Head of caudate nucleus (tissue), 42 donors: Measurements from ENCODE around the gene CREB3L4.

Source experiments
- DNase-seq, 42 donors: peaks; one replicate each; pipeline versions ENCODE4 v3.0.0 to v3.0.0-alpha.2; 2020 to 2021; ENCODE audit warnings: mixed read lengths in 7 of 42
- intact Hi-C: fragments of 100-400 bp; cut with DNase I; formaldehyde crosslinking; loops from one replicate; pipeline ENCODE4 v1.15.0; 2022

The CREB3L4 gene

GRCh38 chr1:153967107-153967999, at the start of gene CREB3L4:
CREB3L4 (plus strand) TSS chr1:153967902; CDS start chr1:153968526, 624 bp downstream.
- peak; percentile 84 to 97 (median 93) for DNase-seq
- intact Hi-C loops = no loop called here

GRCh38 chr1:153919876-153920852, 47.5 kb upstream of the CREB3L4 start:
- peak in 6 of 42 donors; percentile 19 to 58 (median 28) for DNase-seq
- intact Hi-C loops = loop anchor here (5.0 kb wide), 1 partner anchor 98 kb away; no protein-coding TSS in a partner anchor

GRCh38 chr1:153921080-153921802, 46.5 kb upstream of the CREB3L4 start:
- intact Hi-C loops = loop anchor here (5.0 kb wide), 1 partner anchor 99 kb away; no protein-coding TSS in a partner anchor

GRCh38 chr1:153921803-153922075, 46.0 kb upstream of the CREB3L4 start:
- DNase-seq = peak in 21 of 42 donors; percentile 7 to 54 (median 28)
- intact Hi-C loops = loop anchor here (2.0 to 5.0 kb wide), 2 partner anchors 25 to 99 kb away; partner anchors contain the start of gene DENND4B

More at GRCh38 chr1:153921080-153921802, 46.5 kb upstream of the CREB3L4 start:
- DNase-seq = no peak

GRCh38 chr1:153922076-153922971, 45.4 kb upstream of the CREB3L4 start:
- intact Hi-C loops = loop anchor here (2.0 to 5.0 kb wide), 2 partner anchors 24 to 100 kb away; partner anchors contain the start of gene DENND4B
- peak in 39 of 42 donors; percentile 12 to 77 (median 51) for DNase-seq

- DNase-seq = peak; percentile 96 to 100 (median 99)
- intact Hi-C loops = loop anchor here (2.0 to 5.0 kb wide), 2 partner anchors 24 to 101 kb away; partner anchors contain the start of gene DENND4B
Observed at GRCh38 chr1:153922972-153923925, 44.5 kb upstream of the CREB3L4 start, which contains the start of gene GATAD2B. GATAD2B (minus strand) TSS chr1:153922972; CDS start chr1:153828347, 94,625 bp downstream.

GRCh38 chr1:153926405-153926804, 41.3 kb upstream of the CREB3L4 start:
- intact Hi-C loops = no loop called here
- DNase-seq = no peak

- peak in 3 of 42 donors; percentile 8 to 9 (median 8) for DNase-seq
- intact Hi-C loops = no loop called here
Observed at GRCh38 chr1:153928245-153928644, 39.5 kb upstream of the CREB3L4 start.

GRCh38 chr1:153928791-153929341, 38.8 kb upstream of the CREB3L4 start:
- intact Hi-C loops = no loop called here
- DNase-seq = peak; percentile 49 to 92 (median 80)

- intact Hi-C loops = no loop called here
- peak in 2 of 42 donors; percentile 30 to 48 for DNase-seq
Observed at GRCh38 chr1:153929426-153929825, 38.3 kb upstream of the CREB3L4 start.

GRCh38 chr1:153929981-153930948, 37.4 kb upstream of the CREB3L4 start:
- intact Hi-C loops = no loop called here
- DNase-seq = peak in 5 of 42 donors; percentile 21 to 61 (median 30)

- intact Hi-C loops = no loop called here
- DNase-seq = no peak
Observed at GRCh38 chr1:153932156-153933131, 35.3 kb upstream of the CREB3L4 start.

GRCh38 chr1:153933430-153933829, 34.3 kb upstream of the CREB3L4 start:
- intact Hi-C loops = no loop called here
- peak in 1 of 42 donors; percentile 9 for DNase-seq

- intact Hi-C loops = no loop called here
- DNase-seq = no peak
Observed at GRCh38 chr1:153933955-153934354, 33.7 kb upstream of the CREB3L4 start.
